Prostate gland (tissue), 2 donors: Measurements from ENCODE around the gene MOB3C. TPM values are rescaled to one million over a fixed set of nuclear protein-coding genes. Genes with fewer than 3 reads are reported as not detected.

Source experiments
- DNase-seq: peaks from one replicate; pipeline ENCODE4 v3.0.0-alpha.2; 2019; ENCODE audit warnings: low spot score
- H3K27ac ChIP-seq, 2 donors: fragments of 200-600 bp; sonication (generic); 2 replicates each; pipeline ENCODE4 v1.5.1; 2017 to 2019
- H3K27me3 ChIP-seq: fragments of 200-600 bp; sonication (generic); replicated peaks from 2 replicates; pipeline ENCODE4 v1.5.1; 2019; ENCODE audit not compliant: insufficient read depth
- H3K36me3 ChIP-seq, 2 donors: fragments of 200-600 bp; sonication (generic); 1 replicate in 1 of 2; 2 replicates in 1 of 2; pipeline versions ENCODE4 v1.5.1 to v1.8.1; 2017 to 2019
- H3K4me1 ChIP-seq: fragments of 200-600 bp; sonication (generic); replicated peaks from 2 replicates; pipeline ENCODE4 v1.5.1; 2019
- H3K4me3 ChIP-seq, 2 donors: fragments of 200-600 bp; sonication (generic); 2 replicates each; pipeline ENCODE4 v1.5.1; 2017 to 2019
- H3K9me3 ChIP-seq: fragments of 200-600 bp; sonication (generic); 2 replicates; pipeline ENCODE4 v1.5.1; 2017
- CTCF ChIP-seq, 4 experiments: fragments of 200-600 bp in 2 of 4; fragments of 450-650 bp in 2 of 4; sonication (generic) in 2 of 4; IDR thresholded peaks; 1 replicate in 3 of 4; 2 replicates in 1 of 4; pipeline ENCODE4 v1.5.1; 2016 to 2019; ENCODE audit warnings: antibody characterized with exemption in 4 of 4, mild to moderate bottlenecking in 2 of 4, moderate library complexity in 2 of 4
- POLR2A ChIP-seq: fragments of 450-650 bp; IDR thresholded peaks from one replicate; pipeline ENCODE4 v1.6.1; 2016; ENCODE audit warnings: antibody characterized with exemption, mild to moderate bottlenecking
- POLR2AphosphoS5 ChIP-seq: sonication (generic); formaldehyde crosslinking; IDR thresholded peaks from one replicate; pipeline ENCODE4 v1.6.1; 2017; ENCODE audit warnings: antibody characterized with exemption
- WGBS: methylation state at CpG from one replicate; pipeline ENCODE4 v1.1.5; 2018; 5-methylcytosine and 5-hydroxymethylcytosine counted together
- intact Hi-C: fragments of 100-400 bp; cut with DNase I; formaldehyde crosslinking; loops from one replicate; pipeline ENCODE4 v1.14.2; 2022
- total RNA-seq, 2 donors: library from RNA; depleted of rRNA; stranded (reverse); fragments of >200 nt; gene quantifications; one replicate each; pipeline ENCODE4 v1.1.0, GENCODE V29; 2016

Gene MOB3C
- total RNA-seq, 2 donors from 2014 or later: 19.4 to 19.7 TPM

- no peak for TF ChIP-seq POLR2A
- TF ChIP-seq CTCF (IDR thresholded peaks at IDR 0.05): no peak
- no peak for TF ChIP-seq POLR2AphosphoS5
- Histone ChIP-seq H3K27ac (no peak overlapping the region), H3K36me3 (no peaks in the 10 kb centered on the region), H3K9me3 (no peaks in the 10 kb centered on the region), H3K4me1 (peaks cover 2% of the 10 kb centered on the region), H3K27me3 (no peaks in the 10 kb centered on the region), H3K4me3 (no peak overlapping the region)
- no peak for DNase-seq
- intact Hi-C loops: no loop called here
- 97% methylated on average over 3 of the region's 3 CpGs for WGBS
These were observed 31.0 kb upstream of the MOB3C start for GRCh38 chr1:46647611-46648010.

GRCh38 chr1:46646844-46647243 is 30.2 kb upstream of the MOB3C start:
- Histone ChIP-seq H3K36me3 (no peaks in the 10 kb centered on the region), H3K27ac (no peak overlapping the region), H3K4me3 (no peak overlapping the region), H3K9me3 (no peaks in the 10 kb centered on the region), H3K27me3 (no peaks in the 10 kb centered on the region), H3K4me1 (peaks cover 2% of the 10 kb centered on the region)
- WGBS: 89% methylated on average over 2 of the region's 2 CpGs
- intact Hi-C loops: no loop called here
- no peak for DNase-seq
- TF ChIP-seq POLR2A (no peak), POLR2AphosphoS5 (no peak), CTCF (IDR thresholded peaks at IDR 0.05) (no peak)

GRCh38 chr1:46646331-46646730 is 29.7 kb upstream of the MOB3C start:
- no peak for TF ChIP-seq POLR2AphosphoS5
- no peak for TF ChIP-seq POLR2A
- no peak for TF ChIP-seq CTCF (IDR thresholded peaks at IDR 0.05)
- Histone ChIP-seq H3K4me1 (peaks cover 2% of the 10 kb centered on the region), H3K27ac (no peak overlapping the region), H3K36me3 (no peaks in the 10 kb centered on the region), H3K9me3 (no peaks in the 10 kb centered on the region), H3K4me3 (no peak overlapping the region), H3K27me3 (no peaks in the 10 kb centered on the region)
- intact Hi-C loops: no loop called here
- 70% methylated on average over 1 of the region's 1 CpG for WGBS
- no peak for DNase-seq

- WGBS: 81% methylated on average over 4 of the region's 4 CpGs
- intact Hi-C loops: no loop called here
These were observed 29.2 kb upstream of the MOB3C start for GRCh38 chr1:46645815-46646214.

More at GRCh38 chr1:46645815-46646214, 29.2 kb upstream of the MOB3C start:
- Histone ChIP-seq H3K27ac (no peak overlapping the region), H3K27me3 (no peaks in the 10 kb centered on the region), H3K36me3 (no peaks in the 10 kb centered on the region), H3K9me3 (no peaks in the 10 kb centered on the region), H3K4me1 (peaks cover 2% of the 10 kb centered on the region), H3K4me3 (no peak overlapping the region)
- TF ChIP-seq POLR2AphosphoS5: no peak
- TF ChIP-seq POLR2A: no peak
- no peak for TF ChIP-seq CTCF (IDR thresholded peaks at IDR 0.05)
- no peak for DNase-seq
